ENCODE data around the gene COPE. TPM values are rescaled to one million over a fixed set of nuclear protein-coding genes. Genes with fewer than 3 reads are reported as not detected.

Gene COPE
- polyA plus RNA-seq, 1 donor from 2014 or later = 397 TPM

- no peaks in the 10 kb centered on the region for H4K20me1 ChIP-seq (ENCODE audit: insufficient read depth)
- peaks cover 10% of the 10 kb centered on the region for H3K36me3 ChIP-seq (ENCODE audit: insufficient read depth, low read length)
- H3K9ac ChIP-seq (ENCODE audit: low read length) = no peak overlapping the region
- H3K9me2 ChIP-seq (ENCODE audit: insufficient read depth, low read length) = no peaks in the 10 kb centered on the region
- no peaks in the 10 kb centered on the region for H3K27me3 ChIP-seq (ENCODE audit: insufficient read depth, low read depth, low read length)
- H3K4me2 ChIP-seq (ENCODE audit: low read length) = no peak overlapping the region
- no peak overlapping the region for H3K27ac ChIP-seq (ENCODE audit: low read length)
- no peak overlapping the region for H2AFZ ChIP-seq (ENCODE audit: low read depth, low read length)
- no peak overlapping the region for H3K4me3 ChIP-seq (ENCODE audit: low read length)
- no peak for TF ChIP-seq TAF1 (IDR thresholded peaks at IDR 0.05; ENCODE audit: low read depth)
- TF ChIP-seq, protein P1, sequence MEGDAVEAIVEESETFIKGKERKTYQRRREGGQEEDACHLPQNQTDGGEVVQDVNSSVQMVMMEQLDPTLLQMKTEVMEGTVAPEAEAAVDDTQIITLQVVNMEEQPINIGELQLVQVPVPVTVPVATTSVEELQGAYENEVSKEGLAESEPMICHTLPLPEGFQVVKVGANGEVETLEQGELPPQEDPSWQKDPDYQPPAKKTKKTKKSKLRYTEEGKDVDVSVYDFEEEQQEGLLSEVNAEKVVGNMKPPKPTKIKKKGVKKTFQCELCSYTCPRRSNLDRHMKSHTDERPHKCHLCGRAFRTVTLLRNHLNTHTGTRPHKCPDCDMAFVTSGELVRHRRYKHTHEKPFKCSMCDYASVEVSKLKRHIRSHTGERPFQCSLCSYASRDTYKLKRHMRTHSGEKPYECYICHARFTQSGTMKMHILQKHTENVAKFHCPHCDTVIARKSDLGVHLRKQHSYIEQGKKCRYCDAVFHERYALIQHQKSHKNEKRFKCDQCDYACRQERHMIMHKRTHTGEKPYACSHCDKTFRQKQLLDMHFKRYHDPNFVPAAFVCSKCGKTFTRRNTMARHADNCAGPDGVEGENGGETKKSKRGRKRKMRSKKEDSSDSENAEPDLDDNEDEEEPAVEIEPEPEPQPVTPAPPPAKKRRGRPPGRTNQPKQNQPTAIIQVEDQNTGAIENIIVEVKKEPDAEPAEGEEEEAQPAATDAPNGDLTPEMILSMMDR (IDR thresholded peaks at IDR 0.05; ENCODE audit: poor library complexity, severe bottlenecking) = no peak
- no peak for TF ChIP-seq MXI1 (conservative IDR thresholded peaks at IDR 0.05; ENCODE audit: poor library complexity, severe bottlenecking)
- TF ChIP-seq, protein P2, sequence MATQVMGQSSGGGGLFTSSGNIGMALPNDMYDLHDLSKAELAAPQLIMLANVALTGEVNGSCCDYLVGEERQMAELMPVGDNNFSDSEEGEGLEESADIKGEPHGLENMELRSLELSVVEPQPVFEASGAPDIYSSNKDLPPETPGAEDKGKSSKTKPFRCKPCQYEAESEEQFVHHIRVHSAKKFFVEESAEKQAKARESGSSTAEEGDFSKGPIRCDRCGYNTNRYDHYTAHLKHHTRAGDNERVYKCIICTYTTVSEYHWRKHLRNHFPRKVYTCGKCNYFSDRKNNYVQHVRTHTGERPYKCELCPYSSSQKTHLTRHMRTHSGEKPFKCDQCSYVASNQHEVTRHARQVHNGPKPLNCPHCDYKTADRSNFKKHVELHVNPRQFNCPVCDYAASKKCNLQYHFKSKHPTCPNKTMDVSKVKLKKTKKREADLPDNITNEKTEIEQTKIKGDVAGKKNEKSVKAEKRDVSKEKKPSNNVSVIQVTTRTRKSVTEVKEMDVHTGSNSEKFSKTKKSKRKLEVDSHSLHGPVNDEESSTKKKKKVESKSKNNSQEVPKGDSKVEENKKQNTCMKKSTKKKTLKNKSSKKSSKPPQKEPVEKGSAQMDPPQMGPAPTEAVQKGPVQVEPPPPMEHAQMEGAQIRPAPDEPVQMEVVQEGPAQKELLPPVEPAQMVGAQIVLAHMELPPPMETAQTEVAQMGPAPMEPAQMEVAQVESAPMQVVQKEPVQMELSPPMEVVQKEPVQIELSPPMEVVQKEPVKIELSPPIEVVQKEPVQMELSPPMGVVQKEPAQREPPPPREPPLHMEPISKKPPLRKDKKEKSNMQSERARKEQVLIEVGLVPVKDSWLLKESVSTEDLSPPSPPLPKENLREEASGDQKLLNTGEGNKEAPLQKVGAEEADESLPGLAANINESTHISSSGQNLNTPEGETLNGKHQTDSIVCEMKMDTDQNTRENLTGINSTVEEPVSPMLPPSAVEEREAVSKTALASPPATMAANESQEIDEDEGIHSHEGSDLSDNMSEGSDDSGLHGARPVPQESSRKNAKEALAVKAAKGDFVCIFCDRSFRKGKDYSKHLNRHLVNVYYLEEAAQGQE (IDR thresholded peaks at IDR 0.05; ENCODE audit: borderline replicate concordance) = no peak
- no peak for TF ChIP-seq EP300 (conservative IDR thresholded peaks at IDR 0.05; ENCODE audit: poor library complexity, severe bottlenecking)
- TF ChIP-seq EZH2 (IDR thresholded peaks at IDR 0.05; ENCODE audit: borderline replicate concordance, insufficient read depth, low read length, poor library complexity, severe bottlenecking) = no peak
- no peak for TF ChIP-seq SMC3 (conservative IDR thresholded peaks at IDR 0.05; ENCODE audit: poor library complexity)
- no peak for TF ChIP-seq RAD21 (conservative IDR thresholded peaks at IDR 0.05)
- no peak for TF ChIP-seq POLR2AphosphoS5 (IDR thresholded peaks at IDR 0.05)
- no peaks in the 10 kb centered on the region for H3F3A ChIP-seq (ENCODE audit: insufficient read depth, low read length, poor library complexity, severe bottlenecking)
- H3K79me2 ChIP-seq (replicated peaks; ENCODE audit: insufficient read depth, low read length) = no peaks in the 10 kb centered on the region
- H3K9me3 ChIP-seq (ENCODE audit: low read length) = no peaks in the 10 kb centered on the region
Measured at GRCh38 chr19:18908917-18909619, 10.1 kb downstream of the COPE start.

DNA sequence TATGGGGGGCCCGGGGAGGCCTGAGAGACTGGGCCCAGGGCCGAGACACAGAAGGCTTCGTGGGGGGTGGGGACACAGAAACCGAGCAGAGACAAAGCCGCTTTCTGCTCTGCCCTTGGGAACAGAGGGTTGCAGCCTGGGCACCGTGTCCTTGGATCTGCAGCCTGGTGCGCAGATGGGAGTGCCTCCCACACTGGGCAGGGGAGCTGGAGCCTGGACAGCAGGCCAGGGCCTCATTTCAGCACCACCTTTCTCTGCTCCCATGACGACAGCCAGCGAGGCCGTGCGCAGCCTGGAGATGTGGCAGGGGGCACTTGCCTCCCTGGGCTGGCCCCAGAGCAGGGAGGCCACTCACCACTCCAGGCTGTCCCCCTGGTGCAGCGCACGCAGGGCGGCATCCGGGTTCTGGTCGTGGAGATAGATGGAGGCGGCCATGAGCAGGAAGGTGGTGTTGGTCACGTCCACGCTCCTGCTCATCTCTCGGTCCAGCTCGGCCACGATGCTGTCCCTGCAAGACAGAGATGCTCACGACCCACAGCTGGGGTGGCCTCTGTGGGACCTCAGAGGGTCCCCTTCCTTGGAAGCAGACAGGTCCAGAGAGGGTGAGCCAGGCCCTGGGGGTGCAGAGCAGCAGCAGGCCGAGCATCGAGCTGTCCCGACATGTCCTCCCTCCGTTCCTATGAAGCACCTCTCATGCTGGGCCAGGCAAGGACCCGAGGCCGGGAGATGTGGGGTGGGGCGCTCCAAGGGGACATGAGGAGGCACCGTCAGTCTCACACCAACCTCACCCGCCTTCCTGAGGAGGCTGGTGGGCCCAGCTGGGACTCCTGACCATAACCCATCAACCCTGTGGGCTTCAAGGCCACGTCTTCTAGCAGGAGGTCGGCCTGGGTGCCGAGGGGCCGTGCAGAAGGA, 12.3 kb downstream of the COPE start:
- Histone ChIP-seq H3K27me3 (ENCODE audit: insufficient read depth, low read depth, low read length) (no peaks in the 10 kb centered on the region), H2AFZ (ENCODE audit: low read depth, low read length) (no peak overlapping the region), H3K36me3 (ENCODE audit: insufficient read depth, low read length) (peaks cover 6% of the 10 kb centered on the region), H3K79me2 (replicated peaks; ENCODE audit: insufficient read depth, low read length) (no peaks in the 10 kb centered on the region), H3K27ac (ENCODE audit: low read length) (no peak overlapping the region), H3K4me2 (ENCODE audit: low read length) (no peak overlapping the region), H3K4me3 (ENCODE audit: low read length) (no peak overlapping the region), H3K9me3 (ENCODE audit: low read length) (no peaks in the 10 kb centered on the region), H4K20me1 (ENCODE audit: insufficient read depth) (no peaks in the 10 kb centered on the region), H3K9ac (ENCODE audit: low read length) (no peak overlapping the region), H3K9me2 (ENCODE audit: insufficient read depth, low read length) (no peaks in the 10 kb centered on the region), H3F3A (ENCODE audit: insufficient read depth, low read length, poor library complexity, severe bottlenecking) (no peaks in the 10 kb centered on the region)
- TF ChIP-seq, protein P1 (IDR thresholded peaks at IDR 0.05; ENCODE audit: poor library complexity, severe bottlenecking) = no peak
- TF ChIP-seq RAD21 (conservative IDR thresholded peaks at IDR 0.05) (no peak), SMC3 (conservative IDR thresholded peaks at IDR 0.05; ENCODE audit: poor library complexity) (no peak), TAF1 (IDR thresholded peaks at IDR 0.05; ENCODE audit: low read depth) (no peak), EP300 (conservative IDR thresholded peaks at IDR 0.05; ENCODE audit: poor library complexity, severe bottlenecking) (no peak), EZH2 (IDR thresholded peaks at IDR 0.05; ENCODE audit: borderline replicate concordance, insufficient read depth, low read length, poor library complexity, severe bottlenecking) (no peak), MXI1 (conservative IDR thresholded peaks at IDR 0.05; ENCODE audit: poor library complexity, severe bottlenecking) (no peak), POLR2AphosphoS5 (IDR thresholded peaks at IDR 0.05) (no peak)
- TF ChIP-seq, protein P2 (IDR thresholded peaks at IDR 0.05; ENCODE audit: borderline replicate concordance) = no peak
